HG03095 (cell line): Measurements from ENCODE around the gene ADAM10.

Experiments used
- ATAC-seq: cut with Tn5 transposase; IDR thresholded peaks from one replicate; pipeline ENCODE4 v1.9.1; 2021; ENCODE audit warnings: moderate library complexity; ENCODE audit not compliant: unreplicated experiment

The ADAM10 gene

GRCh38 chr15:58587486-58587885, 162.0 kb downstream of the ADAM10 start:
- ATAC-seq = no peak

GRCh38 chr15:58585693-58586443, 163.6 kb downstream of the ADAM10 start:
- ATAC-seq = no peak

DNA sequence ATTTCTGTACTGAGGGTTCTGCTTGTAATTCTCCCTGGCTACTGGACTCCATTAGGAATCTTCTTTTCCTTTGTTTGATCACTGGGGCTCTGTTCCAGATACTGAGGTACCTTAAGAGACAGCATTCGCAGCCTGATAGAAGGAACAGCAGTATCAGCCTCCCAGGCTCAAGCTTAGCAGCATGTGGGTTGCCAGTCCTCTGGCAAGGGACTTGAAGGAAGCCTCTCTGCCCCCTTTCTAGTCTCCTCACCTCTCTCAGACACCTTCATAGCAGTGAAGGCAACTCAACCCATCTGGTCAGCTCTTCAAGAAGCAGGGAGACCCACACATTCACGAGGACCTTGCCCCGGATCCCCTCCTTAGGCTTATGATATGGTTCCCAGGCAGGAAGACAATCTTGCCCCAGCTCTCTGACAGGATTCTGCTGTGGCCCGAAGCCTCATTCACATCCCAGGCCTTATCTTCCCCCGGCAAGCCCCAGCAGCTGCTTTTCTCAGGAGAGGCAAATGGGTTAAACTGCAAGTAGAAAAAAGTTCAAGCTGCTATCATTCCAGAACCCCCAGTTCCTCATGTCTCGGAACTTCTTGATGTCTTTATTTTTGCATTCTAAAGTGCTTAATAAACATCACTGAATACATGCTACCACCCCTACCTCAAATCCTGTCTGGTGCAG, 164.6 kb downstream of the ADAM10 start:
- no peak for ATAC-seq

GRCh38 chr15:58583171-58583908, 166.2 kb downstream of the ADAM10 start:
- no peak for ATAC-seq

DNA sequence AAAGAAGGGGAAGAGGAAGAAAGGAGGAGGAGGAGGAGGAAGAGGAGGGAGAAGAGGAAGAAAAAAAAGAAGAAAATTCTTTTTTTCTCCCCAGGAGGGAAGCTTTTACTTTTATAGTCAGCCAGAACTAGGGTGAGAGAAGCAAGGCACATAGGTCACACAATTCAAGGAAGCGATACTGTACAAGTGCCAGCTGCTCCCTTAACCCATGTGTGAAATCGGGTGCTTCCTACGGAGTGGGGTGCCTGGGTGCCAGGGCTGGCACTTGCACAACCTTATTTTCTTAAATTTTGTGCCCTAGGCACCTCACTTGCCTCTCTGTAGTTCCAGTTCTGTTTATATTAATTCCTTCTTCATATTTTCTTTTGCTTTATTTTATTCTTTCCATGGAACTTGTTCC, 167.3 kb downstream of the ADAM10 start:
- no peak for ATAC-seq

- no peak for ATAC-seq
Observed at GRCh38 chr15:58576657-58577056, 172.8 kb downstream of the ADAM10 start.

DNA sequence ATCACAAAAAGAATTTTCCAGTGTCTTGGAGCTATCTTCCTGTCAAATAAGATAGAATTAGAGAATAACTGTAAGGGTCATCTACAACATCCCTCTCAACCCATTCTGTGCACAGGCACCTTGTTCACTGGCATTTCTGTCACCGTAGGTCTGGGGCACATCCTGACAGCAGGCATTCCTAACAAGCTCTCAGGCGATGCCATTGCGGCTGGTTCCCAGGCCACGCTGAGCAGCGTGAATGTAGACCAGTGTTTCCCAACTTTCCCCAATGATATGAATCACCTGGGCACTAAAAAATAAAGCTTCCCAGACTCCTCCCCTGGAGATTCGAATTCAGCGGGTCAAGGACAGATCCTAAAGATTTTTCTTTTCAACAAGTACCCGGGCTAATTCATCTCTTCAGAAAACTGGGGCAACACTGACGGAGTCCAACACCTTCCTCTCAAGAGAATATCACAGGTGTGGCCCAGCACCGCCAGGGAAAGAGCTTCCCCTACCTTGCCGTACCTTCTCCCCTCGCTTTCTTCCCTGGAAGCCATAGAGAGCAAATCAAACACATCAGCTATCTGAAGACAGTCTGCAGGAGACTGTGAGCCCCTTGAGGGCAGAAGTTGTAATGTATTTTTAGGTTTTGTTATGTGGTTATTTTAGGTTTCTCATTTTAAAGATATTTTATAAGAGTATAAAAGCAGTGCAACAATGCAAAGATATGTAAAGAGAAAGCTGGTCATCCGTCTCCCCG, 174.3 kb downstream of the ADAM10 start:
- ATAC-seq = no peak

GRCh38 chr15:58574631-58575030, 174.9 kb downstream of the ADAM10 start:
- ATAC-seq = no peak

DNA sequence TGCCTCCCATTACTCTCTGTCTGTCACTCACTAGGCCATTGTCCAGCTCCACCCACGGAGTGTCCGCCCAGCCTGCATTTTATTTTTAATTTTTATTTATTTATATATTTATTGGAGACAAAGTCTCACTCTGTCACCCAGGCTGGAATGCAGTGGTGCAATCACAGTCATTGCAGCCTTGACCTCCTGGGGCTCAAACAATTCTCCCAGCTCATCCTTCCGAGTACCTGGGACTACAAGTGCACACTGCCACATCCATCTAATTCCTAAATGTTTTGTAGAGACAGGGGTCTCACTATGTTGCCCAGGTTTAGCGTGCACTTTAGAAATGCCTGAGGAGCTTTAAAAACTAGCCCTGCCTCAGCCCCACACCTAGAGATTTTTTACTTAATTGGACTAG, 176.2 kb downstream of the ADAM10 start:
- ATAC-seq = no peak

GRCh38 chr15:58572521-58572920, 177.0 kb downstream of the ADAM10 start:
- no peak for ATAC-seq

GRCh38 chr15:58571491-58571890, 178.0 kb downstream of the ADAM10 start:
- ATAC-seq = no peak

GRCh38 chr15:58569455-58569854, 180.1 kb downstream of the ADAM10 start:
- ATAC-seq = no peak

GRCh38 chr15:58568157-58568571, 181.3 kb downstream of the ADAM10 start:
- no peak for ATAC-seq

- ATAC-seq = no peak
Observed at GRCh38 chr15:58566029-58566428, 183.5 kb downstream of the ADAM10 start.

GRCh38 chr15:58565619-58566018, 183.9 kb downstream of the ADAM10 start:
- no peak for ATAC-seq

DNA sequence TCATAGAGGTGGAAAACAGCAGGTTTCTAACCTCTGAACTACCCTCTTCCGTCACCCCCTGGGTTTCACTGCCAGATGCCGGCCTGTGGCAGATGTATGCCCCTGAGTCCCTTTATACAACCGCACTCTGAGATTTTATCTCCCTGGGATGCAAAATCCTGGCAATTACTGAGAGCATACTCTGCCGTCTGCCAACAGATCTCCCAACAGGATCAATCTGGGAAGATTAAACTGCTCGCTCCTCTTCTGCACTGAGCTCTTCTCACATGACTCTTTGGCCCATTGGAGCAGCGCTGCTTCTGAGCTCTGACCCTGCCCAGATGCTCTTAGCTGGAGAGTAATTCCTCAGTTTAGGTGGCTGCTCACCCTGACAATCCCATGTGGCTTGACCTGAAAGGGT, 184.5 kb downstream of the ADAM10 start:
- no peak for ATAC-seq

DNA sequence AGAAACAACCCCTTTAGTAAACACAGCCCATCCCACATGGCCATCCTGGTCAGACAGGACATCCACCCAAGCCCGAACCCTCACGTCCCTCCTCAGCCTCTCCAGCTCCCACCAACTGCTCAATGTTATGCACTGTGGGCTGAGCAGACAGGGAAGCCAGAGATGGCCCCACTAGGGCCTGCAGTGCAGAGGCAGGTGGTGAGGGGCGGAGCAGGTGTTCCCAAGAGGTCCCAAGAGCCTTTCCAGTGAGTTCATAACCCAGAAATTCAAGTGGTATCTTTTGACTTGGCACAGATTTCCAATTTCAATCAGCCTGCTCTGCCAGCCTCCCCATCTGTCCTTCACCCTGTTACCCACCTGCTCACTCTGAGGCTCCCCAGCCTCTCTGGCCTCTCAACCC, 187.4 kb downstream of the ADAM10 start:
- ATAC-seq = no peak

- no peak for ATAC-seq
Observed at GRCh38 chr15:58561321-58561720, 188.2 kb downstream of the ADAM10 start.

DNA sequence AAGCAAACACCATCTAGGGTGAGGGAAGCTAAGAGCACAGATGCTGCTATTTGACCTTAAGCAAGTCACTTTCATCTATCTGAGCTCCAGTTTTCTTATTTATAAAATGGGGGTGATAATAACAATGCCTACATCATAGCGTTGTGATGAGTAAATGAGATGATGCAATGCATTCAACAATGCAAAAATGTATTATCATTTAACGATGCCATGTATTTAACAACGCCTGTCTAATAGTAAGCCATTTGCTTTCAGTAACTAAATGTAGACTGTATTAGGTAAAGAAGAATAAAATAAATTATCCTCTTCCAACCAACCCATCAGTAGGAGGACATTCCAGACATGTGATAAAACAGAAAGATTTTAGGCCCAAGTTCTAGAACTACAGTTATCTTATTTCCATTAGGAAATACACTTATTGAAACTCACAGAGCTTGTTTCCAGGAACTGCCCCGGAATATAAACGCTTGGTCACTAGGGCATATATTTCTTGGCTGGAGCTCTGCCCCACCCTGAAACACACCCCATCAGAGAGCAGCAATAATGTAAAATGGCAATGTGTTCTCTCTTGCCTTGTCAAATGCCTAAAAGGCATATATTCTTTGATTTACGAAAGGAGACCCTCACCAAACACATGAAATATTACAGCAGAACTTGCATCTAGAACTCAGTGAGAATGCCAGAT, 189.5 kb downstream of the ADAM10 start:
- ATAC-seq = no peak

GRCh38 chr15:58558777-58559176, 190.7 kb downstream of the ADAM10 start:
- no peak for ATAC-seq

- no peak for ATAC-seq
Observed at GRCh38 chr15:58556541-58556940, 193.0 kb downstream of the ADAM10 start.
